ENCODE data around the gene SVBP.

The SVBP gene

GRCh38 chr1:42848823-42849537, 31.8 kb upstream of the SVBP start:
- TF ChIP-seq CTCF (IDR thresholded peaks at IDR 0.05; ENCODE audit: low read depth, low read length, missing control alignments): no peak
- peaks cover 14% of the 10 kb centered on the region for H3K36me3 ChIP-seq (replicated peaks)
- H3K27me3 ChIP-seq (replicated peaks): no peaks in the 10 kb centered on the region
- no peak overlapping the region for H3K27ac ChIP-seq
- in situ Hi-C loops (cut with HindIII; ENCODE audit: low pct_ligation_motif_present, low sequenced_read_pairs): no loop called here
- H3K4me3 ChIP-seq (ENCODE audit: low read depth, low read length): no peak overlapping the region
- no peak for DNase-seq

- no peak overlapping the region for H3K27ac ChIP-seq
- peaks cover 14% of the 10 kb centered on the region for H3K36me3 ChIP-seq (replicated peaks)
- no peak for TF ChIP-seq CTCF (IDR thresholded peaks at IDR 0.05; ENCODE audit: low read depth, low read length, missing control alignments)
- no peak overlapping the region for H3K4me3 ChIP-seq (ENCODE audit: low read depth, low read length)
- no peaks in the 10 kb centered on the region for H3K27me3 ChIP-seq (replicated peaks)
- in situ Hi-C loops (cut with HindIII; ENCODE audit: low pct_ligation_motif_present, low sequenced_read_pairs): no loop called here
- no peak for DNase-seq
These were observed 30.7 kb upstream of the SVBP start for GRCh38 chr1:42847721-42848460.

- DNase-seq: no peak
- no peak for TF ChIP-seq CTCF (IDR thresholded peaks at IDR 0.05; ENCODE audit: low read depth, low read length, missing control alignments)
- Histone ChIP-seq H3K4me3 (ENCODE audit: low read depth, low read length) (peak overlapping the region; percentile 86), H3K27me3 (replicated peaks) (no peaks in the 10 kb centered on the region), H3K27ac (no peak overlapping the region), H3K36me3 (replicated peaks) (peaks cover 14% of the 10 kb centered on the region)
- in situ Hi-C loops (cut with HindIII; ENCODE audit: low pct_ligation_motif_present, low sequenced_read_pairs): no loop called here
These were observed 30.0 kb upstream of the SVBP start for GRCh38 chr1:42847111-42847595.

GRCh38 chr1:42846257-42847110, 29.3 kb upstream of the SVBP start, which contains the start of gene ZNF691:
ZNF691 (plus strand) TSS chr1:42846613; CDS start chr1:42849659, 3,046 bp downstream.
- in situ Hi-C loops (cut with HindIII; ENCODE audit: low pct_ligation_motif_present, low sequenced_read_pairs): no loop called here
- Histone ChIP-seq H3K4me3 (ENCODE audit: low read depth, low read length) (peak within 1 kb of the TSS; percentile 86), H3K27ac (peak within 1 kb of the TSS; percentile 46), H3K36me3 (replicated peaks) (peaks cover 12% of the 10 kb centered on the region), H3K27me3 (replicated peaks) (no peaks in the 10 kb centered on the region)
- peak; percentile 69 for TF ChIP-seq CTCF (IDR thresholded peaks at IDR 0.05; ENCODE audit: low read depth, low read length, missing control alignments)
- peak; percentile 99 for DNase-seq

- in situ Hi-C loops (cut with HindIII; ENCODE audit: low pct_ligation_motif_present, low sequenced_read_pairs): no loop called here
- Histone ChIP-seq H3K4me3 (ENCODE audit: low read depth, low read length) (peak overlapping the region; percentile 49), H3K36me3 (replicated peaks) (peaks cover 6% of the 10 kb centered on the region), H3K27me3 (replicated peaks) (no peaks in the 10 kb centered on the region), H3K27ac (no peak overlapping the region)
- no peak for DNase-seq
- TF ChIP-seq CTCF (IDR thresholded peaks at IDR 0.05; ENCODE audit: low read depth, low read length, missing control alignments): no peak
These were observed 28.7 kb upstream of the SVBP start for GRCh38 chr1:42845866-42846256.

All from brain microvascular endothelial cell (primary cell).